WTC11 (cell line): ENCODE results near the gene TTK.
"Not testable (repeated sequence)": the region's sequence is repeated elsewhere in the genome, so short reads cannot be mapped to it uniquely, and the experiment has no call there.

Experiments used
- AFF4 ChIP-seq: sonication (generic); formaldehyde crosslinking; IDR thresholded peaks from 2 replicates; pipeline ENCODE4 v1.8.1; 2023; ENCODE audit warnings: mild to moderate bottlenecking, missing genetic modification reagents, borderline replicate concordance
- AR ChIP-seq: fragments of 250-450 bp; sonication (Bioruptor Pico); IDR thresholded peaks from 2 replicates; pipeline ENCODE4 v1.9.0; 2021; ENCODE audit warnings: mild to moderate bottlenecking
- ATF3 ChIP-seq: sonication (generic); formaldehyde crosslinking; conservative IDR thresholded peaks from 2 replicates; pipeline ENCODE4 v1.8.1; 2022; ENCODE audit warnings: mild to moderate bottlenecking, missing genetic modification reagents
- CTCF ChIP-seq: fragments of 200-600 bp; IDR thresholded peaks from 2 replicates; pipeline ENCODE4 v1.8.0; 2022; ENCODE audit warnings: antibody characterized with exemption
- EMX1 ChIP-seq: fragments of 250-450 bp; sonication (Bioruptor Pico); IDR thresholded peaks from 2 replicates; pipeline ENCODE4 v1.8.0; 2021; ENCODE audit warnings: mild to moderate bottlenecking
- FOXP4 ChIP-seq: sonication (generic); formaldehyde crosslinking; IDR thresholded peaks from 2 replicates; pipeline ENCODE4 v1.8.0; 2022; ENCODE audit warnings: mild to moderate bottlenecking, missing genetic modification reagents
- IRF2 ChIP-seq: sonication (generic); formaldehyde crosslinking; IDR thresholded peaks from 2 replicates; pipeline ENCODE4 v1.8.0; 2022; ENCODE audit warnings: low read depth, missing genetic modification reagents, borderline replicate concordance
- MAX ChIP-seq: sonication (generic); formaldehyde crosslinking; IDR thresholded peaks from 2 replicates; pipeline ENCODE4 v1.8.0; 2022; ENCODE audit warnings: mild to moderate bottlenecking, missing genetic modification reagents
- MYBL2 ChIP-seq: sonication (generic); formaldehyde crosslinking; IDR thresholded peaks from 2 replicates; pipeline ENCODE4 v1.8.1; 2023; ENCODE audit warnings: mild to moderate bottlenecking, moderate library complexity, missing genetic modification reagents
- OVOL2 ChIP-seq: fragments of 250-450 bp; sonication (Bioruptor Pico); IDR thresholded peaks from 2 replicates; pipeline ENCODE4 v1.9.0; 2021; ENCODE audit warnings: mild to moderate bottlenecking, borderline replicate concordance
- RELA ChIP-seq: sonication (generic); formaldehyde crosslinking; IDR thresholded peaks from 2 replicates; pipeline ENCODE4 v1.8.1; 2022; ENCODE audit warnings: missing genetic modification reagents, mild to moderate bottlenecking, borderline replicate concordance
- ZNF138 ChIP-seq: sonication (generic); formaldehyde crosslinking; conservative IDR thresholded peaks from 2 replicates; pipeline ENCODE4 v1.8.1; 2022; ENCODE audit warnings: mild to moderate bottlenecking, moderate library complexity, missing genetic modification reagents

GRCh38 chr6:80068146-80068545, 63.7 kb downstream of the TTK start:
- not testable (repeated sequence) for TF ChIP-seq MAX (CRISPR knock-in tag); CTCF; AR (CRISPR knock-in tag); FOXP4; ATF3 (CRISPR knock-in tag); RELA (CRISPR knock-in tag); ZNF138 (CRISPR knock-in tag); AFF4 (CRISPR knock-in tag); IRF2; EMX1 (CRISPR knock-in tag); OVOL2; MYBL2 (CRISPR knock-in tag)
